Caco-2 (cell line): ENCODE results near the gene GPC5. TPM values are rescaled to one million over a fixed set of nuclear protein-coding genes. Genes with fewer than 3 reads are reported as not detected.

Experiments used
- BruUV-seq: library from RNA; stranded (reverse); fragments of 400-500 nt; replicated peaks from 2 replicates; lab custom pipeline; 2021; lab: Mats Ljungman, UMichigan
- CTCF ChIA-PET: fragments of 300-600 bp; sonication (Branson Sonifier 250); formaldehyde crosslinking; loops from one replicate; lab custom pipeline; 2022; ENCODE audit warnings: antibody characterized with exemption; lab: Charles Lee
- POLR2A ChIA-PET: fragments of 300-600 bp; sonication (Branson Sonifier 250); formaldehyde crosslinking; loops from one replicate; lab custom pipeline; 2022; ENCODE audit warnings: antibody characterized with exemption; lab: Charles Lee
- DNase-seq, 2 experiments: peaks; one replicate each; pipeline versions ENCODE4 v3.0.0 to v3.0.0-alpha.2; 2020 to 2022
- H3K27me3 ChIP-seq: replicated peaks from 2 replicates; pipeline ENCODE4 v1.6.0; 2011; ENCODE audit warnings: low read length; ENCODE audit not compliant: control insufficient read depth, insufficient read depth
- H3K36me3 ChIP-seq: 2 replicates; pipeline ENCODE4 v1.5.1; 2011; ENCODE audit warnings: low read length; ENCODE audit not compliant: control insufficient read depth, insufficient read depth
- H3K4me1 ChIP-seq: fragments of 250-450 bp; sonication (Bioruptor Pico); 2 replicates; pipeline ENCODE4 v1.5.1; 2020; ENCODE audit warnings: mild to moderate bottlenecking
- H3K4me3 ChIP-seq: 2 replicates; pipeline ENCODE4 v1.5.1; 2011; ENCODE audit warnings: low read depth, mild to moderate bottlenecking, control low read depth, low read length
- H3K9me3 ChIP-seq: fragments of 250-450 bp; sonication (Bioruptor Pico); 2 replicates; pipeline ENCODE4 v1.5.1; 2020; ENCODE audit warnings: mild to moderate bottlenecking, moderate library complexity
- H3K27ac Mint-ChIP-seq: one replicate; pipeline ENCODE4 v1.8.0; 2022; ENCODE audit warnings: mixed read lengths; ENCODE audit not compliant: unreplicated experiment
- H3K27me3 Mint-ChIP-seq: one replicate; pipeline ENCODE4 v1.8.0; 2022; ENCODE audit warnings: mixed read lengths; ENCODE audit not compliant: insufficient read depth, unreplicated experiment
- H3K36me3 Mint-ChIP-seq: one replicate; pipeline ENCODE4 v1.8.0; 2022; ENCODE audit warnings: mild to moderate bottlenecking, mixed read lengths; ENCODE audit not compliant: insufficient read depth, unreplicated experiment
- H3K4me1 Mint-ChIP-seq: one replicate; pipeline ENCODE4 v1.8.0; 2022; ENCODE audit warnings: low read depth, mixed read lengths; ENCODE audit not compliant: unreplicated experiment
- H3K4me3 Mint-ChIP-seq: one replicate; pipeline ENCODE4 v1.8.0; 2022; ENCODE audit warnings: mild to moderate bottlenecking, moderate library complexity, mixed read lengths; ENCODE audit not compliant: unreplicated experiment
- H3K9me3 Mint-ChIP-seq: one replicate; pipeline ENCODE4 v1.8.0; 2022; ENCODE audit warnings: mixed read lengths; ENCODE audit not compliant: unreplicated experiment
- intact Hi-C: fragments of 100-400 bp; cut with micrococcal nuclease; formaldehyde crosslinking; loops from one replicate; pipeline ENCODE4 v1.10.0; 2022; ENCODE audit not compliant: unreplicated experiment
- total RNA-seq: library from RNA; stranded (reverse); gene quantifications from 2 replicates; pipeline ENCODE4 v1.2.3, GENCODE V29; 2022
- TF ChIP-seq, protein P1 (sequence below), 2 experiments: fragments of 200-600 bp in 1 of 2; IDR thresholded peaks; 1 replicate in 1 of 2; 2 replicates in 1 of 2; pipeline versions ENCODE4 v1.5.1 to v1.8.0; 2011 to 2022; ENCODE audit warnings: antibody characterized with exemption in 1 of 2, control low read depth in 1 of 2, inconsistent platforms in 1 of 2, low read depth in 1 of 2, low read length in 1 of 2, mild to moderate bottlenecking in 1 of 2, moderate library complexity in 1 of 2; ENCODE audit not compliant: insufficient read depth in 1 of 2, severe bottlenecking in 1 of 2, unreplicated experiment in 1 of 2

Gene GPC5
- total RNA-seq, 1 experiment from 2014 or later = 4.1 TPM

DNA sequence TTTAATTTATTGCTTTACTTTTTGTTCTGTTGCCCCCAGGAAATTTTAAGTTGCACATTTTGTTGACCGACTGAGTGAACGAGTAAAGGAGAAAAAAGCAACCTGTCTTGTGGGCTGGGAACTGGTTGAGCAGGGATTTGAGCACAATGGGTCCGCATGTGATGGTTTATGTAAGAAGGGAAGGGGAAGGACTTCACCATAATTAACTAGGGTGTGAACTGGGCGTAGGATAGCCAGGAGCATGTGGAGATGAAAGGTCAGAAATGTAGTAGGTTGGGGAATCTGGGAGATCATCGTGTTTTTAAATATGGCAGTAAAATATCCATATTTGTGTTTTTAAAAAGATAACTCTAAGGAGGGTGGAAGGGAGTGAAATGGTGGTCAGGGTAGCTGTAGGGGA is 99.9 kb downstream of the GPC5 start:
- TF ChIP-seq, protein P1, sequence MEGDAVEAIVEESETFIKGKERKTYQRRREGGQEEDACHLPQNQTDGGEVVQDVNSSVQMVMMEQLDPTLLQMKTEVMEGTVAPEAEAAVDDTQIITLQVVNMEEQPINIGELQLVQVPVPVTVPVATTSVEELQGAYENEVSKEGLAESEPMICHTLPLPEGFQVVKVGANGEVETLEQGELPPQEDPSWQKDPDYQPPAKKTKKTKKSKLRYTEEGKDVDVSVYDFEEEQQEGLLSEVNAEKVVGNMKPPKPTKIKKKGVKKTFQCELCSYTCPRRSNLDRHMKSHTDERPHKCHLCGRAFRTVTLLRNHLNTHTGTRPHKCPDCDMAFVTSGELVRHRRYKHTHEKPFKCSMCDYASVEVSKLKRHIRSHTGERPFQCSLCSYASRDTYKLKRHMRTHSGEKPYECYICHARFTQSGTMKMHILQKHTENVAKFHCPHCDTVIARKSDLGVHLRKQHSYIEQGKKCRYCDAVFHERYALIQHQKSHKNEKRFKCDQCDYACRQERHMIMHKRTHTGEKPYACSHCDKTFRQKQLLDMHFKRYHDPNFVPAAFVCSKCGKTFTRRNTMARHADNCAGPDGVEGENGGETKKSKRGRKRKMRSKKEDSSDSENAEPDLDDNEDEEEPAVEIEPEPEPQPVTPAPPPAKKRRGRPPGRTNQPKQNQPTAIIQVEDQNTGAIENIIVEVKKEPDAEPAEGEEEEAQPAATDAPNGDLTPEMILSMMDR (IDR thresholded peaks at IDR 0.05; ENCODE audit: insufficient read depth in 1 of 2, low read depth in 1 of 2, low read length in 1 of 2, severe bottlenecking in 1 of 2, unreplicated experiment in 1 of 2) = no peak
- ChIA-PET CTCF (no interaction called here), POLR2A (no interaction called here)
- H3K36me3 ChIP-seq = no peaks in the 10 kb centered on the region
- Mint-ChIP-seq H3K36me3 (no peaks in the 10 kb centered on the region), H3K4me3 (no peak overlapping the region), H3K27ac (no peak overlapping the region), H3K27me3 (no peaks in the 10 kb centered on the region), H3K4me1 (peaks cover 6% of the 10 kb centered on the region), H3K9me3 (no peaks in the 10 kb centered on the region)
- BruUV-seq = no TSS peak
- no peaks in the 10 kb centered on the region for H3K27me3 ChIP-seq
- H3K4me3 ChIP-seq = no peak overlapping the region
- no peaks in the 10 kb centered on the region for H3K9me3 ChIP-seq
- no peaks in the 10 kb centered on the region for H3K4me1 ChIP-seq
- no peak for DNase-seq
- intact Hi-C loops = no loop called here

DNA sequence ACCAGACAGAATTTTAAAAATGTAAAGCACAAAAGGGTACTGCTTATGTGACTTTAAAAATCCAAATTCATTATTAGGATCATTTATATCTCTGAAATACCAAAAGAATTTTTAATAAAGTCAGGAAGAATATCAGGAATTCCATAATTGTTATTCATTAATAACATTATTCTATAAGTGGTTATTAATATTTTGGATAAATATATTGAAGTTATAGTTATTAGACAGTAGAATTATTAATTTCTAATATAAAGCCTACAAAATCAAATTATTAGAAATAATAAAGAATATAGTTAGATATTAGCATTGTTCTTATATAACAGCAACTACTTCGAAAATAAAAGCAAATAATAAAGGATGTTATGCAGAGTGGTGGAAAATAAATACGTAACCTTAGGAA is 105.8 kb downstream of the GPC5 start:
- POLR2A ChIA-PET = no interaction called here
- no peaks in the 10 kb centered on the region for H3K36me3 Mint-ChIP-seq
- Histone ChIP-seq H3K4me1 (no peaks in the 10 kb centered on the region), H3K9me3 (no peaks in the 10 kb centered on the region), H3K27me3 (no peaks in the 10 kb centered on the region), H3K4me3 (no peak overlapping the region), H3K36me3 (no peaks in the 10 kb centered on the region)
- no peaks in the 10 kb centered on the region for H3K27me3 Mint-ChIP-seq
- no peak for DNase-seq
- no peak overlapping the region for H3K27ac Mint-ChIP-seq
- peaks cover 9% of the 10 kb centered on the region for H3K9me3 Mint-ChIP-seq
- no peak overlapping the region for H3K4me3 Mint-ChIP-seq
- TF ChIP-seq, protein P1 (IDR thresholded peaks at IDR 0.05; ENCODE audit: insufficient read depth in 1 of 2, low read depth in 1 of 2, low read length in 1 of 2, severe bottlenecking in 1 of 2, unreplicated experiment in 1 of 2) = no peak
- H3K4me1 Mint-ChIP-seq = no peaks in the 10 kb centered on the region
- CTCF ChIA-PET = no interaction called here
- intact Hi-C loops = no loop called here
- BruUV-seq = no TSS peak

DNA sequence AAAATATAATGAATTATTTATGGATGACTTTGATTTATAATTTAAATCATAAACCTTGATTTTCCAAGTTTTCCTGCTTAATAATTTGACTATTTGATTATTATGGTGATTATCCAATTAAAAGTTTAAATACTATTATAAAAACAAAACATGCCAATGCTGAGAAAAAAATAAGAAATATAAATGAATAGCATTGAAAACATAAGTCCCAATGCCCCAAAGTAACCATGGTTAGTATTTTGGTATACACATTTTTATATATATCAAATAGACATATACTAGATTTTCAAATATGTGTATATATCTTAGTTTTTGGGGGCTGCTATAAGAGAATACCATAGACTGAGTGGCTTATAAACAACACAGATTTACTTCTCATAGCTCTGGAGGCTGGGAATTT is 108.3 kb downstream of the GPC5 start:
- Histone ChIP-seq H3K36me3 (no peaks in the 10 kb centered on the region), H3K9me3 (no peaks in the 10 kb centered on the region), H3K4me3 (no peak overlapping the region), H3K27me3 (no peaks in the 10 kb centered on the region), H3K4me1 (no peaks in the 10 kb centered on the region)
- Mint-ChIP-seq H3K27me3 (no peaks in the 10 kb centered on the region), H3K36me3 (no peaks in the 10 kb centered on the region), H3K4me1 (no peaks in the 10 kb centered on the region), H3K4me3 (no peak overlapping the region), H3K27ac (no peak overlapping the region), H3K9me3 (peaks cover 9% of the 10 kb centered on the region)
- ChIA-PET POLR2A (no interaction called here), CTCF (no interaction called here)
- intact Hi-C loops = no loop called here
- TF ChIP-seq, protein P1 (IDR thresholded peaks at IDR 0.05; ENCODE audit: insufficient read depth in 1 of 2, low read depth in 1 of 2, low read length in 1 of 2, severe bottlenecking in 1 of 2, unreplicated experiment in 1 of 2) = no peak
- BruUV-seq = no TSS peak
- DNase-seq = no peak
